HG03521 (cell line): Measurements from ENCODE around the gene COL13A1.

Source experiments
- ATAC-seq: cut with Tn5 transposase; IDR thresholded peaks from one replicate; pipeline ENCODE4 v1.9.1; 2021; ENCODE audit warnings: mild to moderate bottlenecking, moderate library complexity; ENCODE audit not compliant: unreplicated experiment

Gene COL13A1

DNA sequence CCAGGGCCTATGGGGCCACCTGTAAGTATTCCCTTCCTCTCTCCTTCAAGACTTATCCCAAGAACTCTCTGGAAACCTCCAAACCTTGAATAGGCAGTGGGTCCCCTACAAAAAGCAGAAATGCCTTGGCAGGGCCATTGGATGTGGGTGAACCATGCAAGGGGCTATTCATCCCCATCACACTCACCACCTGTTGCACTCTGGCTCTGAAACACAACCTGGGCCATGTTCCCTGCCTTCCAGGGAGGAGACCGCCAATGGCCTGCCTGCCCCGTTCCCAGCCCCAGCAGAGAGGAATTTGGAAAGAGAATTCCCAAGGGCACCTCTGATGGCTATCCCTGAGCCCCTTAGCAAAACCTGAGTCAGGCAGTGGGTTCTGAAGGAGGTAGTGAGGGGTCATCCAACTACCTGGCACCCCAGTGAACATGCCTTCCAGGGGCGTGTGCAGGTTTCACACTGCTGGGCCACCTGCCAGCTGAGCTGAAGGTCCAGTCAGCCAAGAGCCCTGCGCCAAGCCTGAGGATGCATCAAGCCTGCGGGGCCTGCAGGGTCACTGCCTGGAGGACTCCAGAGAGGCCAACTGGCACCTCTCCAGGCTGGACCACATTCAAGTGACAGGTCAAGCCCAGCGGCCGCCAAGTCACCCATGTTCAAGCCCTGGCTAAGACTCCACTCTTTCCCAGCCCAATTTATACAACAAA lies 101.3 kb downstream of the COL13A1 start:
- no peak for ATAC-seq

DNA sequence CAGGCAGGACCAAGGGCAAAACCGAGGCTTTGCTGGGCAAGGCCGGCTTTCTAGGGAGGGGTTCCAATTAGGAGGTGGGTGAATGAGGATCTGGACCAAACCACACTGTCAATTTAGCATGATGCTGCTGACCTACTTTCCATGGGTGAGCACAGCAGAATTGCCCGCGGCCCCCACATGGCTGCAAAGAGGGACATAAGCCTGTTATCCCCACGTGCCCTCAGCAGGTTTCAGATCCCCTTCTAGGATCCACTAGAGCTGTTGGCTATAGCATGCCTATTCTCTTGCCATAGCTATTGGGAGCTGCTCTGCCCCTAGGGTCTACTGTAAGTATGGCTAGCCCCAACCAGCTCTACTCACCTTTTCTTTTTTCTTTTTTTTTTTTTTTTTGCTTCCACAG lies 102.8 kb downstream of the COL13A1 start:
- ATAC-seq = no peak

DNA sequence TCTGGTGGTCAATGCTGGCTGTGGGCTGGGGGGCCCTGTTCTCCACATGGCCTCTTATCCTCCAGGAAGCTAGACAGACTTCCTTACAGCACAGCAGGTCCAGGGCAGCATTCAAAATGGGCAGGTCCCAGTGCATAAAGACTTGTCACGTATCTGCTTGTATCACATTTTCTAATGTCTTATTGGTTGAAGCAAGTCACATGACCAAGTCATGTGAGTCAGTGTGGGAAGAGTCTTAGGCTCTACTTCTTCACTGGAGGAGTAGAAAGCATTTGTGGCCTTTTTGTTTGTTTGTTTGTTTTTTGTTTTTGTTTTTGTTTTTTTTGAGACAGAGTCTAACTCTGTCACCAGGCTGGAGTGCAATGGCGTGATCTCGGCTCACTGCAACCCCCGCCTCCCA lies 104.7 kb downstream of the COL13A1 start:
- ATAC-seq = no peak

DNA sequence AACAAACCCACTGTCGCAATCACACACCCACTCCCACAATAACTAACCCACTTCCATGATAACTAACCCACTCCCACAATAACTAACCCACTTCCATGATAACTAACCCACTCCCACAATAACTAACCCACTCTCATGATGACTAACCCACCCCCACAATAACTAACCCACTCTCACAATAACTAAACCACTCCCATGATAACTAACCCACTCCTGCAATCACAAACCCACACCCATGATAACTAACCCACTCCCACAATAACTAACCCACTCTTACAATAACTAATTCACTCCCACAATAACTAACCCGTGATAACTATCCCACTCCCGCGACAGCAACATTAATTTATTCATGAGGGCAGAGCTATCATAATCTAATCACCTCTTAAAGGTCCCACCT lies 105.8 kb downstream of the COL13A1 start:
- no peak for ATAC-seq

DNA sequence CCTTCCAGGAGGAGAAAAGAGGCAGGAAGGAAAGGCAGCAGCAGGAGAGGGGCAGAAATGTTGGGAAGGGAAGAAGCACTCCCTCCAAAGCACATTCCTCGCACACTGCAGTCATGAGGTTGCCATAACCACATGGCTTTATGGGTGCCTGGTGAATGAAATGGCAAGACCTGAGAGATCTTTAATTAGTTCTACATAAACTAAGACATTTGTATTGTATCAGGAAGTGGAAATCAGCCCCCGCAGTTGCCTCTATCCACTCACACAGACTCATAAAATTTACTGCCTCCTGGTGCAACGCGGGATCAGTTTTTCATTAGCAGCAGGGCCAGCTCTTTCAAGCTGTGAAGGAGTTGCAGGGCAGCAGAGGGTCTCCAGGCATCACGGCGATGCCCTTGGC lies 106.4 kb downstream of the COL13A1 start:
- ATAC-seq = no peak

DNA sequence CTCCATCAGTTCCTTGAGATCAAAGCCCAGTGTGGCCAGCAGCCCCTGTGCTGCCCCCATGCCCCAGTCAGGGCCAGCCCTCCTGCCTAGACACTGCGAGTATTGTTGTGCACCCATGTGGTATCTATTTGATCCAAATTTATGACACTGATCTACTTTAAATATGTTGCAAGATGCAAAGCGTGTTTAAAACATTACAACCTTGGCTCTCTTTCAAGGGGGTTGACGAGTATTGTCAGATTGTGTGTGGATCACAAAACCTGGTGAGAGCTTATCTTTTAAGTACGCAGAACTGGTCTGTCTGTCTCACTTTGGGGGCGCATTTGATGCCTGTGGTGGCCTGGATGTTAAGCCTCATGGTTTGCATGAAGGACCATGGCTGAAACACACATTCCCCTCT lies 108.9 kb downstream of the COL13A1 start:
- ATAC-seq = no peak

DNA sequence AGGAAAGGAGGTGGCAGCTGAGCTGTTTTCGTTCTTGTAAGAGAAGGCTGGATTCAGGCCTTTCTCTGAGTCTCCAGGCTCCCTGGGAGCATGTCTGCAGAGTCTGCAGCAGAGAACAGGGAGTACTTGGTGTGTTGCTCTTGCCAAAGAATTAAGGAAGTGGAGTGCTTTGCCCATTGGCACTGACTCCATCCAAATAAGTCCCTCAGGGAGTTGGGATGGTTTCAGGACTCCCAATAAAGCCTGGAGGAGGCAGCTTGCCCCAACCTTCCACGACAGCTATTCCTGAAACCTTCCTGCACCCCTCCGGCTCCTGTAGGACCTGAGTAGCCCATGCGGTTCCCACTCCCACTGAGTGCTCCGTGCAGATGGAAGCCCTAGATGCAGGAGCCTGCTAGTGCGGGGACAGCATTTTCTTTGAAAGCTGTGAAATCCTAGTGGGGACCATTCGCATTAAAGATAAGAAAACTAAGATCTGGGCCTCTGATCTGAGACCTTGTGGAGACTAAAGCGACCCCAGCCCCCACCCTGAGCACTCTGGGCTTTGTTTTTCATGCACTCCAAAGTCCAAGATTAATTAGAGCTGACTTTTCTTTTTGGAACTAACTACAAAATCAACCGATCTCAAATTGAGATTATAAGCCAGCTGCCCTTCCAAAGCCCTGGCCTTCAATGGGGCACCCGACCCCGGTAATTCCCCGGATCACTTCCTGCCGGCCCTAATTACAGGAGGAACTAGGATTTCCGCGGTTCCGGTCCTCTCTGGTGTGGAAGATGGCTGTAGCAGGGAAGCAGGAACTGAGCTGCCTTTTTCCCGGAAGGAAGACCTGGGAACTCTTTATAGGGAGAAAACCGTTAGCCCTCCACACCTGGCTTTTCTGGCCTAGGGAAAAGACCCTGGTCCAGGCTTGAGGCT lies 110.2 kb downstream of the COL13A1 start:
- no peak for ATAC-seq

DNA sequence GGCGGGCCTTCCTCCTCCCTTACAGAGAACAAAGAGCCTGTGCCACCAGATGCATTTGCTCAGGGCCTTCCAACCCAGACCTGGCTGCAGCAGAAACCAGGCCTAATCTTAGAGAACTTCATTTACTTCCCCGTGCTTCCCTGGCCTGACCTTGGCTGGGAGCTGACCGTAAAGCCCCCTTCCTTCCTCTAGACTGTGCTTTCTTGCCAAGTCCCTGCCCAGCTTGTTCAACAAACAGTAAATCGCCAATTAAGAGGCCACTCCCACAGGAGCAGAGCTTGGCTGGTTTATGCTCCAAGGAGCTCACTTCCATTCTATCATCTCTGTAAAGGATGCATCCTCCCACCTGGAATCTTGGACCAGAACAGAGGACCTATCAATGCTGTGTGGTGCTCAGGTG lies 110.9 kb downstream of the COL13A1 start:
- no peak for ATAC-seq

DNA sequence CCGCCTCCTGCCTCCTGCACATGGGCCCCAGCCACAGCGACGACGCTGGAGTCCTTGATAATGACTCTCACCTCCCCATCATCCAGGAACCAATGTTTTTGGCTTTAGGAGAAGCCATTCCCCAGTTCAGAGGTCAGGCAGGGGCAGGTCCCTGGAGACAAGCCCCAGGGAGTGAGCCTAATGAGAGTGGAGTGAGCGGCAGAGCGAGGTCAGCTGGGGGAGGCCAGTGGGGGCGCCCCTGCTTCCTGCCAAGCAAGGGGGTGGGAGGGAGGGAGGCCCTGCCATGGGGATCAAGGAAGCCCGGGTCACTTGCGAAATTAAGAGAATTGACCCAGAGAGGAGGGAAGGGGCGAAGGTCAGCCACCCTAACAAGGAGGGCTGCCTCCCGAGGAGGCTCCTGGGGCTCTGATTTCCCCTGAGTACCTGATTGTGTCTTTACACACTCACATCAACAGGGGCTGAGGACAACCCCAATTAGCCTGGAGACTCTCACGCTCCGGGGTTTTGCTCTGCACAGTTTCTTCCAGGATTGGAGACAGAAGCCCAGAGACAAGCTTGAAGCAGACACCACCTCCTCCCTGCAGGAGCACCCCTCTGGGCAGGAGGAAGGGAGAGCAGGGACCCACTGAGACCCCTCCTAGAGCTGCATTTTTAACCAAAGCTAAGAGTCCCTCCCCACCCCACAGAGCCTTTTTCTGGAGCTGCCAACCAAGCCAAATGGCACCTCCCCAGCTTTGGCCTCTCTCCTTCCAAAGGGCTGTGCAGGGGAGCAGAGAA lies 112.1 kb downstream of the COL13A1 start:
- no peak for ATAC-seq

DNA sequence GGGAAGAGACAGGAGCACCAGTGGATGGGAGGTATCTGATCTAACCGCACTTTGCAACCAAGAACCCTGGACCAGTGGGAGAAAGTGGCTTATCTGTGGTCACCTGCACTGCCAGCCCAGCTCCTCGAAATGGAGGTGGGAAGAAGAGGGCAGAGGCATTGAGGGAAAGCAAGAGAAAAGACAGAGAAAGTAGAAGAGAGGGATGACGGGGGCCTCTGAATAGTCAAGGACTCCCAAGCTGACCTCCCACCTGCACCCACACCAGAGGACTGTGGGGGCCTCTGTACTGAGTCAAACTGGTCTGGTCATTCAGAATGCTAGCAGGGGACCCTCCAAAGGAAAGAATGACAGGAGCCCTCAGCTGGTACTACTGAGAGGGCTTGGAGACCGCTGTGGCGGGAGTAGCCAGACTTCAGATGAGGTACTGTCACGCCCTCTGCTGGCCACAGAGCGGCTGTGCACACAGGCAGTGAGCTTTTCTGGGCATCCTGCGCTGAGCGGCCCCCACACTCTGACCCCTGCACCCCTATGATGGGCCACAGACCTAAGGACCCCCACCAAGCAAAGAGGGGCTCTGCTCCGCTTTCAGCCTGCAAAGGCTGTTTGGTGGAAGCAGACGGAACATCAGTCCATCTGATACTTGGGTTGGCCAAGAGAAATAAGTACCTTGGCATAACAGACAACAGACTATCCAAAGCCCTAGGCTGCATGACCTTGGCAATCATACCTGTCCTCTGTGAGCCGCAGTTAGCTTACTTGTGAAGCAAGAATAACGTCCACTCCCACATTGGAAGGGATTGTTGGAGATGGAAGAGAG lies 112.9 kb downstream of the COL13A1 start:
- ATAC-seq = no peak

DNA sequence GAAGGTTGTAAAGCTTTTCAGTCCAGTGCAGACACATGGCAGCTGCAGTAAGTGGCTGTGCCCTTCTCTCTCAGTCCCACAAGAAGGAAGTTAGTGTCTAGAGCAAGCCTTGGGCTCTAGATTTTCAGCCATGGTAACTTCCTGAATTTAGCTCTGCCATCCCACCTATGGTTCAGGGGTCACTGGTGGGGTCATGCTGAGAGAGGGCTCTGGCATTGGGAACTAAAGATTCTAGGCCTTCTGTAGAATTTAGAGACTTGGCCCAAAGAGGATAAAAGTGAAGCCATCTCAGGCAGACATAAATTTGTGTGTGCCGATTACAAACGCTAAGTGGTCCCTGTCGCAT lies 113.5 kb downstream of the COL13A1 start:
- no peak for ATAC-seq

DNA sequence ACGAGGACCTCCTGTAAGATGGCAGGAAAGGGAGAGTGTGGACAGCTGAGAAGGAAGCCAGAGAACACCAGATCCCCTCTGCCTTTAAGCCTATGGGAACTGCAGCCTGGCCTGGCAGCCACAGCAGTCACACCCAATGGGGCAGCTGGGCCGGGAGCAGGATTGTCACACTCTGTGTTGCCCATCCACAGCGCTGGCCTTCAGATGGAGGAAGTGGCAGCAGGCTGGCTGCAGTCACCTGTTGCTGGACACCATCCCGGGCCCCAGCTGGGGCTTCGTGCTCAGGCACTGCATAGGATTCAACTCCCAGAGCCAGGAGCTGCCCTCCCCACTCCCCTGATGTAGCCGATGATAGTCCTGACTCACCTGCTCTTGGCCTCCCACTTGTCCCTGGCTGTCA lies 114.4 kb downstream of the COL13A1 start:
- no peak for ATAC-seq

DNA sequence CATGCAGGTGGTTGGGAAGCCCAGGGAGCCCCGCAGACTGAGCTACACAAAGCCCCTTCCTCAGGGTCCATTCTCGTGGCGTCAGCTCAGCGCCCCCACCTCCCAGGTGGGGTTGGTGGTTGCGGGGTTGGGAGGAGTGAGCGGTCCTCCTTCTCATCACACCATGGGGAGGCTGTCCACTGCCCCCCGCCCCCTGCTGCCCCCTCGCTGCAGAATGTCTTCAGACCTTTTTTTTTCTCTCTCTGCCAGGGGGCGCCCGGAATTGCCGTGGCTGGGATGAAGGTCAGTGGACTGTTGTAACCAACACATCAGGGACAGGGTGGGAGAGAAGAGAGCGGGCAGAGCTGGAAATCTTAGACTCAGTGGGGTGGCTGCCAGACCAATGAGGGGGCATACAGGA lies 116.3 kb downstream of the COL13A1 start:
- no peak for ATAC-seq

DNA sequence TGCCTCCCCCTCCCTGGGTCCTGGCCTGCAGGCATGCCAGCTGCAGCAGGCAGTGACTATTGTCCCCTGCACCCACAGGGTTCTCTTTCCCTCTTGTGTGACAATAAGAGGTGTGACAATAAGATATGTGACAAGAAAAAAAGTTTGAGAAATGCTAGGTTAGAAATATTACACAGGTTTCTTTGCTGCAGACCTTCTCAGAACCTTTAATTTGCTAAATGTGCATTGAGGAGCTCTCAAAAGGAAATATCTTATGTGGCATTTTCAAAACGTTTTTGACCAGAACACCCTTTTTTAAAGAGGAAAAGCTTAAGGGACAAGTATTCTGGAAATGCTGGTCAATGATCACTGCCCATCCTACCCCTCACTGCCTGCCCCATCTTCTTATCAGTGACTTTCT lies 117.5 kb downstream of the COL13A1 start:
- no peak for ATAC-seq

DNA sequence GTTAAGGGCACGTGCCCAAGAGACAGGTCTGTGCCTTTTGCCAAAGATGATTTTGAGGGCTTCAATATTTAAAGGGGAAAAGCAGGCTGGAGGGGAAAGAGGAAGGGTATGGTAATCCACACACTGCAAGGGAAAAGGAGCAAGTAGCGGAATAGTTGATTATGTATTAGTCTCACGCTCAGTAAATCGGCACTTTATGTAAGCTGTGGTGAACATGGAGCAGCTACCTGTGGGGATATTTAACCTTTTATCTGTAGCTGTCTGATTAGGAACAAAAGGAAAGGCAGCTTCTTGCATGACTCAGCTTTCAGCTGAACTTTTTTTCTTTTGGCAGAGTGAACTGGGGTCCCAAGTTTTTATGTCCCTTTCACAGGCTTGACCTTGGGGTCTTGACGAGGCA lies 123.4 kb downstream of the COL13A1 start:
- no peak for ATAC-seq

DNA sequence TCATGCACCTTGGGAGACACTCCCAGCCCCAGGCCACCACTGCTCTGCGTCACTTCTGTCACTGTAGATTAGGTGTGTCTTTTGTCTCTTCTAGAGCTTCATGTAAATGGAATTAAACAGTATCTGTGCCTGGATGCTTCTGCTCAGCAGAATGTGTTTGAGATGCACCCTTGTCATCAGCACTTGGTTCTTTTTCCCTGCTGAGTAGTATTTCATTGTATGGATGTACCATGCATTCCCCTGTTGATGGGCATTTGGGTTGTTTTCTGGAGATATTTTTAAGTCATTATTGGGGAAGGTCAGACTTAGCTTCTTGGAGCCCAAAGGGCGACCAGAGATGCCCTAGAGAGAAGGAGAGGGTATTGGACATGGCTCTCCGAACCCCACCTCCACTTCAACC lies 126.6 kb downstream of the COL13A1 start:
- ATAC-seq = no peak

DNA sequence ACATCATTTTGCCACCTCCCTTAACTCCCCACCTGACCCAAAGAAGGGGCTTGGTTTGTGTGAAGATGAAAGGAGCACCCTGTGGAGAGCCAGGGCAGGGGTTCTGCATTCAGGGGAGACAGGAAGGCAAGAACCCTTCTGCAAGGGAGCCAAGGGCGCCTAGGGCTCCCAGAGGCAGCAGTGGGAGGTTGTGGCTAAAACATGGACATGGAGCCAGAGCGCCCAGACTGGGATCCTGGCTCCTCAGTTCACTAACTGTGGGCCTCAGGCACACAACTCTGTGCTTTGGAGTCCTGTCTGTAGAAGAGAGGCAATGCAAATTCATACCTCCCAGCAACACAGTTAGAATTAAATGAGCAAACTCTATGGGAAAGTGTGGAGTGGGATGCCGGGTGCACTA lies 127.9 kb downstream of the COL13A1 start:
- no peak for ATAC-seq

DNA sequence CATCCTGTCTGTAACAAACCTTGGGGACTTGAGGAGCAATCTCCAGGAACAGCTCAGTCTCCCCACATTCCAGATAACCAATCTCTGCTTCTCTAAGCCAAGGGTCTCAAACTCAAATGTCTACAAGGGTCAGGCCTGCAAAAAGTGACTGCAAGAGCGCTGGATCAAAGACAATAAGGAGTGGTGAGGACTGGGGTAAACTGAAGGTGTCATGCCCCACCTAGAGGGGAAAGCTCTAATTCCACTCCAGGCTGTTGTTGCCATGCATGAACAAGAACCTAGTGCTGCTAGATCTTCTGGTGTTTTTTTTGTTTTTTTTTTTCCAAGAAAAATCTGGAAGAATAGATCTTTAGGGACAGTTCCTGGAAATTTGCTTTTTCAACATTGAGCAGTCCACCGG lies 133.1 kb downstream of the COL13A1 start:
- ATAC-seq = no peak

DNA sequence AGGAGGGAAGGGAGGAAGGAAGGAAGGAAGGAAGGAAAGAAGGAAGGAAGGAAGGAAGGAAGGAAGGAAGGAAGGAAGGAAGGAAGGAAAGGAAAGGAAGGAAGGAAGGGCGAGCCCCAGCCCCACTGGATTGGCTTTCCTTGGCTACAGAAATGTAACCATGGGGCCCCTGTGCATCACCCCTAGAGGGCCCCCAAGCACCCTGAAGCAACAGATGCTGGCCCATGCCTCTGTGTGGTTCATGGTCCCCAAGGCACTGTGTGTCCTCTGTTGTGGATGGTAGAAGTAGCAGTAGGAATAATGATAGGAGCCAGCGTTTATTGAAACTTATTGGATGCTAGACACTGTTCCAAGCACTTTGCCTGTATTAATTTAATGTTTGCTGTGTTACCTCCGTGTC lies 134.4 kb downstream of the COL13A1 start:
- ATAC-seq = no peak

DNA sequence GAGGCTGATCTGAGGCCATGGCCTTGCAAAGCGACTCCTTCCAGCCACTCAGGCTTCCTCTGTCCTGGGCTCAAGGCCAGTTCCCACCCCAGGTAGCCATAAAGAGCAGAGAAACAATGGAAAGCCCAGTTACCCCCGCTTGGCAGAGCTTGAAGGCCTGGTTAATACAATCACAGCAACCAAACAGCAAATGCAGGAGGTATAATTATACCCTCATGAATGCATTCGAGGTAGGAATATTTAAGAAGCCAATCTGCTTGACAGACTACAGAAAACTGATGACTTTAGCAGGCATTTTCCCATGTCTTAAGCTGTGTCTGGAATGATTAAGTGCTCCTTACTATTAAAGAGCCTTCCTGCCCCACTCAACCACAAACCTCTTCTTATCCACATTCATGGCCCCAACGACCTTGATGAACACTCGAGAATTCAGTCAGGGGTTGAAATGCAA lies 136.9 kb downstream of the COL13A1 start:
- no peak for ATAC-seq

DNA sequence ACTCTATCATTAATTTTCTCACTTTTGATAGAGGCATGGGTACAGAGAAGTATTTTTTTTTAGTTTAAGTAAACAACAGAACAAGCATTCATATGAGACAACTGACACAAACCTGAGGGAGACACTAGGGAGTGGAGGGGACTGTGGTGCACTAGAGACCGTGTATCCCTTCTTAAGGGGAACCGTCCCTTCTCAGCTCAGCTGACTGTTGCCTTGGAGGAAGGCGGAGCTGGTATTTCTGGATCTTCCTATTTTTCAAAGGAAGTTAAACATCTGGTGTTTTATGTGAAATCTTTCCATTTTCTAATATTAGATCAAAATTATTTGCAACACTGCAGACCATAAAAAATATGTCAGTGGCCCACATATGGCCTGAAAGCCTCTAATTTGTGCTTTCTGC lies 137.4 kb downstream of the COL13A1 start:
- ATAC-seq = no peak
